Measurements from ENCODE around the gene RBM19. TPM values are rescaled to one million over a fixed set of nuclear protein-coding genes. Genes with fewer than 3 reads are reported as not detected.

Gene RBM19
- total and polyA plus RNA-seq, 4 donors: 7.9 to 18.7 (median 9.0) TPM

DNA sequence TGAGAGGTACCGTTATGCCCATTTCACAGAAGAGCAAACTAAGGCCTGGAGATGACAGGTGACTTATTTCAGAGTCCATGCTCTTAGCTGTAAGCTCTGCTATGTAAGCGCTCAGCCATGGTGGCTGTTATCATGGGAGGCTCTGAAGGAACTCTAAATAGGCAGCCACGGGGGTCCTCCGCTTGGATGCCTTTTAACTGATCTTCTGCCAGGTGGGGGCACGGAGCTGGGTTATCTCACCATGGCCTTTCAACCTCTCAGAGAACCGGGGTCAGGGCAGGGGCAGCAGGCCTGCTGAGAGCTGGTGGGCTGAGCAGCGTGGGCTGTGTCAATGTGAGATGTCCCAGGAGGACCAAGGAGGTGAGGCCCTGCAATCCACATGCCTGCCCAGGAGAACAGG is 49.7 kb upstream of the RBM19 start:
- TF ChIP-seq, protein P1, sequence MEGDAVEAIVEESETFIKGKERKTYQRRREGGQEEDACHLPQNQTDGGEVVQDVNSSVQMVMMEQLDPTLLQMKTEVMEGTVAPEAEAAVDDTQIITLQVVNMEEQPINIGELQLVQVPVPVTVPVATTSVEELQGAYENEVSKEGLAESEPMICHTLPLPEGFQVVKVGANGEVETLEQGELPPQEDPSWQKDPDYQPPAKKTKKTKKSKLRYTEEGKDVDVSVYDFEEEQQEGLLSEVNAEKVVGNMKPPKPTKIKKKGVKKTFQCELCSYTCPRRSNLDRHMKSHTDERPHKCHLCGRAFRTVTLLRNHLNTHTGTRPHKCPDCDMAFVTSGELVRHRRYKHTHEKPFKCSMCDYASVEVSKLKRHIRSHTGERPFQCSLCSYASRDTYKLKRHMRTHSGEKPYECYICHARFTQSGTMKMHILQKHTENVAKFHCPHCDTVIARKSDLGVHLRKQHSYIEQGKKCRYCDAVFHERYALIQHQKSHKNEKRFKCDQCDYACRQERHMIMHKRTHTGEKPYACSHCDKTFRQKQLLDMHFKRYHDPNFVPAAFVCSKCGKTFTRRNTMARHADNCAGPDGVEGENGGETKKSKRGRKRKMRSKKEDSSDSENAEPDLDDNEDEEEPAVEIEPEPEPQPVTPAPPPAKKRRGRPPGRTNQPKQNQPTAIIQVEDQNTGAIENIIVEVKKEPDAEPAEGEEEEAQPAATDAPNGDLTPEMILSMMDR (IDR thresholded peaks at IDR 0.05; ENCODE audit: low read depth, low read length, missing input control): no peak
- TF ChIP-seq, protein P2, sequence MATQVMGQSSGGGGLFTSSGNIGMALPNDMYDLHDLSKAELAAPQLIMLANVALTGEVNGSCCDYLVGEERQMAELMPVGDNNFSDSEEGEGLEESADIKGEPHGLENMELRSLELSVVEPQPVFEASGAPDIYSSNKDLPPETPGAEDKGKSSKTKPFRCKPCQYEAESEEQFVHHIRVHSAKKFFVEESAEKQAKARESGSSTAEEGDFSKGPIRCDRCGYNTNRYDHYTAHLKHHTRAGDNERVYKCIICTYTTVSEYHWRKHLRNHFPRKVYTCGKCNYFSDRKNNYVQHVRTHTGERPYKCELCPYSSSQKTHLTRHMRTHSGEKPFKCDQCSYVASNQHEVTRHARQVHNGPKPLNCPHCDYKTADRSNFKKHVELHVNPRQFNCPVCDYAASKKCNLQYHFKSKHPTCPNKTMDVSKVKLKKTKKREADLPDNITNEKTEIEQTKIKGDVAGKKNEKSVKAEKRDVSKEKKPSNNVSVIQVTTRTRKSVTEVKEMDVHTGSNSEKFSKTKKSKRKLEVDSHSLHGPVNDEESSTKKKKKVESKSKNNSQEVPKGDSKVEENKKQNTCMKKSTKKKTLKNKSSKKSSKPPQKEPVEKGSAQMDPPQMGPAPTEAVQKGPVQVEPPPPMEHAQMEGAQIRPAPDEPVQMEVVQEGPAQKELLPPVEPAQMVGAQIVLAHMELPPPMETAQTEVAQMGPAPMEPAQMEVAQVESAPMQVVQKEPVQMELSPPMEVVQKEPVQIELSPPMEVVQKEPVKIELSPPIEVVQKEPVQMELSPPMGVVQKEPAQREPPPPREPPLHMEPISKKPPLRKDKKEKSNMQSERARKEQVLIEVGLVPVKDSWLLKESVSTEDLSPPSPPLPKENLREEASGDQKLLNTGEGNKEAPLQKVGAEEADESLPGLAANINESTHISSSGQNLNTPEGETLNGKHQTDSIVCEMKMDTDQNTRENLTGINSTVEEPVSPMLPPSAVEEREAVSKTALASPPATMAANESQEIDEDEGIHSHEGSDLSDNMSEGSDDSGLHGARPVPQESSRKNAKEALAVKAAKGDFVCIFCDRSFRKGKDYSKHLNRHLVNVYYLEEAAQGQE (IDR thresholded peaks at IDR 0.05): no peak
- TF ChIP-seq RAD21 (IDR thresholded peaks at IDR 0.05) (no peak), NR2F2 (IDR thresholded peaks at IDR 0.05) (no peak), MAX (IDR thresholded peaks at IDR 0.05) (no peak), EGR1 (IDR thresholded peaks at IDR 0.05; ENCODE audit: low read depth in 2 of 2) (no peak), ZBTB33 (IDR thresholded peaks at IDR 0.05) (no peak), TAF1 (conservative IDR thresholded peaks at IDR 0.05) (no peak), GABPA (IDR thresholded peaks at IDR 0.05 in 1 of 2, conservative IDR thresholded peaks at IDR 0.05 in 1 of 2) (no peak), JUND (IDR thresholded peaks at IDR 0.05) (no peak), SP1 (IDR thresholded peaks at IDR 0.05) (no peak), HNF4A (conservative IDR thresholded peaks at IDR 0.05) (no peak), RXRA (IDR thresholded peaks at IDR 0.05) (no peak), YY1 (IDR thresholded peaks at IDR 0.05) (no peak), FOXA1 (IDR thresholded peaks at IDR 0.05) (no peak), FOXA2 (IDR thresholded peaks at IDR 0.05) (no peak)
- Histone ChIP-seq H3K27me3 (ENCODE audit: control insufficient read depth in 4 of 4, insufficient read depth in 4 of 4, low read length in 3 of 4) (no peaks in the 10 kb centered on the region), H3K4me3 (ENCODE audit: low read depth in 1 of 3, low read length in 3 of 3) (no peak overlapping the region), H3K27ac (ENCODE audit: low read depth in 1 of 2, low read length in 2 of 2) (no peak overlapping the region), H3K36me3 (ENCODE audit: control insufficient read depth in 4 of 4, insufficient read depth in 3 of 4, low read depth in 1 of 4, low read length in 3 of 4) (no peaks in the 10 kb centered on the region), H3K9ac (ENCODE audit: low read depth in 1 of 2, low read length in 2 of 2) (no peak overlapping the region), H3K4me1 (ENCODE audit: control insufficient read depth in 4 of 4, insufficient read depth in 4 of 4, low read length in 3 of 4) (no peaks in the 10 kb centered on the region), H3K9me3 (ENCODE audit: control insufficient read depth in 4 of 4, low read length in 3 of 4) (no peaks in the 10 kb centered on the region)
- WGBS: 47% methylated on average over 7 of the region's 7 CpGs
- no peak for DNase-seq (ENCODE audit: low spot score)
